Upper lobe of left lung (tissue), 4 donors: Measurements from ENCODE around the gene TPO.

Experiments used
- CTCF ChIP-seq, 6 experiments: fragments of 450-650 bp in 4 of 6; fragments of 200-600 bp in 2 of 6; sonication (generic) in 2 of 6; IDR thresholded peaks; one replicate each; pipeline ENCODE4 v1.5.1; 2016 to 2019; ENCODE audit warnings: antibody characterized with exemption in 6 of 6
- POLR2A ChIP-seq, 4 donors: fragments of 450-650 bp; IDR thresholded peaks; one replicate each; pipeline ENCODE4 v1.5.1; 2016 to 2017; ENCODE audit warnings: antibody characterized with exemption in 4 of 4, mild to moderate bottlenecking in 2 of 4
- POLR2AphosphoS5 ChIP-seq, 2 donors: sonication (generic); formaldehyde crosslinking; IDR thresholded peaks; one replicate each; pipeline ENCODE4 v1.5.1; 2017; ENCODE audit warnings: antibody characterized with exemption in 2 of 2

- no peak for TF ChIP-seq CTCF (IDR thresholded peaks at IDR 0.05)
- TF ChIP-seq POLR2A (IDR thresholded peaks at IDR 0.05), result no peak
- TF ChIP-seq POLR2AphosphoS5 (IDR thresholded peaks at IDR 0.05), result no peak
Observed at GRCh38 chr2:1584051-1584531, 170.8 kb downstream of the TPO start.
